Endothelial cell (in vitro differentiated cells): Measurements from ENCODE around the gene GRPR. TPM values are rescaled to one million over a fixed set of nuclear protein-coding genes. Genes with fewer than 3 reads are reported as not detected.
"Not testable (repeated sequence)": the region's sequence is repeated elsewhere in the genome, so short reads cannot be mapped to it uniquely, and the experiment has no call there.

Experiments used
- DNase-seq: peaks from one replicate; pipeline ENCODE4 v3.0.0; 2021; ENCODE audit warnings: low spot score
- H3K27ac Mint-ChIP-seq: one replicate; pipeline ENCODE4 v1.8.0; 2021; ENCODE audit warnings: mixed read lengths, inconsistent platforms; ENCODE audit not compliant: unreplicated experiment
- H3K27me3 Mint-ChIP-seq: one replicate; pipeline ENCODE4 v1.8.0; 2021; ENCODE audit warnings: mild to moderate bottlenecking, moderate library complexity, mixed read lengths, inconsistent platforms; ENCODE audit not compliant: unreplicated experiment
- H3K36me3 Mint-ChIP-seq: one replicate; pipeline ENCODE4 v1.8.0; 2021; ENCODE audit warnings: mild to moderate bottlenecking, low read depth, mixed read lengths, inconsistent platforms; ENCODE audit not compliant: unreplicated experiment
- H3K4me1 Mint-ChIP-seq: one replicate; pipeline ENCODE4 v1.8.0; 2021; ENCODE audit warnings: mild to moderate bottlenecking, mixed read lengths, inconsistent platforms; ENCODE audit not compliant: unreplicated experiment
- H3K4me3 Mint-ChIP-seq: one replicate; pipeline ENCODE4 v1.8.0; 2021; ENCODE audit warnings: mild to moderate bottlenecking, mixed read lengths, inconsistent platforms; ENCODE audit not compliant: unreplicated experiment
- H3K9me3 Mint-ChIP-seq: one replicate; pipeline ENCODE4 v1.8.0; 2021; ENCODE audit warnings: mixed read lengths, inconsistent platforms; ENCODE audit not compliant: unreplicated experiment
- CTCF ChIP-seq: fragments of 200-600 bp; sonication (generic); IDR thresholded peaks from one replicate; pipeline ENCODE4 v1.5.0; 2021; ENCODE audit warnings: antibody characterized with exemption; ENCODE audit not compliant: unreplicated experiment
- total RNA-seq: library from RNA; stranded (reverse); fragmentation: NEBNext Ultra II Directional; extraction: Animal tissue kit (Norgen Biotek cat#: 25700); gene quantifications from one replicate; pipeline ENCODE4 v1.2.1, GENCODE V29; 2021; ENCODE audit not compliant: unreplicated experiment

The GRPR gene
- total RNA-seq, 1 donor from 2014 or later = 0.54 TPM

GRCh38 chrX:16140983-16141382 is 17.6 kb downstream of the GRPR start:
- no peaks in the 10 kb centered on the region for H3K9me3 Mint-ChIP-seq
- no peak for TF ChIP-seq CTCF
- no peaks in the 10 kb centered on the region for H3K4me1 Mint-ChIP-seq
- no peaks in the 10 kb centered on the region for H3K36me3 Mint-ChIP-seq
- no peak for DNase-seq
- H3K27ac Mint-ChIP-seq = no peak overlapping the region
- no peak overlapping the region for H3K4me3 Mint-ChIP-seq
- H3K27me3 Mint-ChIP-seq = no peaks in the 10 kb centered on the region

- no peak for TF ChIP-seq CTCF
- H3K4me3 Mint-ChIP-seq = no peak overlapping the region
- H3K4me1 Mint-ChIP-seq = no peaks in the 10 kb centered on the region
- H3K27ac Mint-ChIP-seq = no peak overlapping the region
- DNase-seq = no peak
- H3K27me3 Mint-ChIP-seq = no peaks in the 10 kb centered on the region
- no peaks in the 10 kb centered on the region for H3K9me3 Mint-ChIP-seq
- H3K36me3 Mint-ChIP-seq = no peaks in the 10 kb centered on the region
Observed at GRCh38 chrX:16141422-16142245, 18.3 kb downstream of the GRPR start.

GRCh38 chrX:16142246-16142558 is 18.8 kb downstream of the GRPR start:
- Mint-ChIP-seq H3K36me3 (no peaks in the 10 kb centered on the region), H3K9me3 (no peaks in the 10 kb centered on the region), H3K27ac (no peak overlapping the region), H3K27me3 (no peaks in the 10 kb centered on the region), H3K4me1 (no peaks in the 10 kb centered on the region), H3K4me3 (no peak overlapping the region)
- DNase-seq = no peak
- TF ChIP-seq CTCF = no peak

GRCh38 chrX:16143968-16144367 is 20.6 kb downstream of the GRPR start:
- Mint-ChIP-seq H3K4me1 (no peaks in the 10 kb centered on the region), H3K27ac (no peak overlapping the region), H3K27me3 (no peaks in the 10 kb centered on the region), H3K9me3 (no peaks in the 10 kb centered on the region), H3K4me3 (no peak overlapping the region), H3K36me3 (no peaks in the 10 kb centered on the region)
- TF ChIP-seq CTCF = no peak
- no peak for DNase-seq

- no peaks in the 10 kb centered on the region for H3K9me3 Mint-ChIP-seq
- H3K4me1 Mint-ChIP-seq = no peaks in the 10 kb centered on the region
- no peak for TF ChIP-seq CTCF
- no peaks in the 10 kb centered on the region for H3K36me3 Mint-ChIP-seq
- H3K27me3 Mint-ChIP-seq = no peaks in the 10 kb centered on the region
- no peak overlapping the region for H3K4me3 Mint-ChIP-seq
- H3K27ac Mint-ChIP-seq = no peak overlapping the region
- no peak for DNase-seq
Observed at GRCh38 chrX:16144420-16144819, 21.1 kb downstream of the GRPR start.

GRCh38 chrX:16145093-16145492 is 21.7 kb downstream of the GRPR start:
- H3K27ac Mint-ChIP-seq, H3K9me3 Mint-ChIP-seq, DNase-seq, H3K36me3 Mint-ChIP-seq, H3K4me1 Mint-ChIP-seq, H3K4me3 Mint-ChIP-seq, H3K27me3 Mint-ChIP-seq: not testable (repeated sequence)
